ENCODE results near the gene CRB1.

DNA sequence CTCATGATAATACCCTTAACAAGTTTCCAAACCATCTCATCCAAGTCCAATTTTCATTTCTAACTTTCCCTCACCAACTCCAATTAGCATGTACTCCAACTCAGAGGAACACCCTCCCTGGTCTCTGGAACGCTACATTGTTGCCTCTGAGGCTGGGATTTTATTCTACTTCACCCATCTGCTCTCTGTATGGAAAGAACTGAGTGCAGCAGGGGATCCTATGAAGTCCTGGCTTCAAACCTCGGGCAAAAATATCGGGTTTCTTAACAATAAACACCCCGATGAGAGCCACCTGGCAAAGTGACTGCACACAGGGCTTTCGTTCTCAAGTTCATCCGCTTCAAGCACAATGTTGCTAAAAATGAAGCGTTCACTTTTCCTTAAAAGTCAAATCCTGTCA, 99.6 kb downstream of the CRB1 start:
- TF ChIP-seq CTCF (IDR thresholded peaks at IDR 0.05; ENCODE audit: insufficient read depth, low read length, poor library complexity, severe bottlenecking) (no peak), EZH2phosphoT487 (conservative IDR thresholded peaks at IDR 0.05; ENCODE audit: low read length) (no peak)

Data from SU-DHL-6 (cell line).